ENCODE data around the gene OR2Z1. TPM values are rescaled to one million over a fixed set of nuclear protein-coding genes. Genes with fewer than 3 reads are reported as not detected.

Gene OR2Z1
- polyA plus RNA-seq, 1 donor from 2014 or later, result not detected

DNA sequence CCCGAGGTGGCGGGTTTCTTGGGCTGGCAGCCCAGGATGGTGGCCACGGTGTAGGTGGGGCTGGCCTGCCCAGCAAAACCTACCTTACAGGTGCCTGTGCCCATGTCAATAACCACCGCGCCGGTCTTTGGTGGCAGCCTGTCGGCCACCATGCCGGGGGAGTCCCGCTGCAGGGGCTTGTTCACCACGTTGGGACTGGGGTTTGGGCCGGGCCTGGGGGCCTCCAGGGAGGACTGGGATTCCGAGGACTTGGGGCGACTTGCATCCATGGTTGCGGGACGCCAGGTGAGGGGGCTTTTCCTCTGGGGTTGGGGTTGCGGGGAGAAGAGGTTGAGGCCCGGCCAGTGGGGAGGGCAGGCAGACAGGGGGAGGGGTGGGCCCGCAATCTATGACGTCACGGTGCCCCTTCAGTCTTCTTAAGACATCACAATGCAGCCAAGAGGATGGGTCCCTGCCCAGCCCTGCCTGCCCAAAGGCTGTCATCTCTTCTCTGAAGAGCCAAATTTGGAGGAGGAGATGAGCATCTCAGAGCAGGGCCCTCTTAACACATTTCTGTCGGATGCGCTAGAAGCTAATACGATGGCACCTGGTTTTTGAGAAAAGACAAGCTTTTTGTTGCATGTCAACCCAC lies 22.9 kb upstream of the OR2Z1 start, which contains the start of gene ACTL9:
ACTL9 (minus strand) TSS at position 363 of the 631 bp plus-strand sequence; CDS start at position 269, 94 bp downstream.
- H3K79me2 ChIP-seq (replicated peaks; ENCODE audit: insufficient read depth, low read length), result no peaks in the 10 kb centered on the region
- no peak within 1 kb of the TSS for H3K27ac ChIP-seq (ENCODE audit: low read length)
- no peaks in the 10 kb centered on the region for H3K9me3 ChIP-seq (ENCODE audit: low read length)
- H3F3A ChIP-seq (ENCODE audit: insufficient read depth, low read length, poor library complexity, severe bottlenecking), result no peaks in the 10 kb centered on the region
- H4K20me1 ChIP-seq (ENCODE audit: insufficient read depth), result no peaks in the 10 kb centered on the region
- H3K4me2 ChIP-seq (ENCODE audit: low read length), result no peak within 1 kb of the TSS
- TF ChIP-seq RAD21 (conservative IDR thresholded peaks at IDR 0.05) (no peak), EP300 (conservative IDR thresholded peaks at IDR 0.05; ENCODE audit: poor library complexity, severe bottlenecking) (no peak), POLR2AphosphoS5 (IDR thresholded peaks at IDR 0.05) (no peak), MXI1 (conservative IDR thresholded peaks at IDR 0.05; ENCODE audit: poor library complexity, severe bottlenecking) (no peak), EZH2 (IDR thresholded peaks at IDR 0.05; ENCODE audit: borderline replicate concordance, insufficient read depth, low read length, poor library complexity, severe bottlenecking) (no peak), SMC3 (conservative IDR thresholded peaks at IDR 0.05; ENCODE audit: poor library complexity) (no peak), TAF1 (IDR thresholded peaks at IDR 0.05; ENCODE audit: low read depth) (no peak)
- TF ChIP-seq, protein P1, sequence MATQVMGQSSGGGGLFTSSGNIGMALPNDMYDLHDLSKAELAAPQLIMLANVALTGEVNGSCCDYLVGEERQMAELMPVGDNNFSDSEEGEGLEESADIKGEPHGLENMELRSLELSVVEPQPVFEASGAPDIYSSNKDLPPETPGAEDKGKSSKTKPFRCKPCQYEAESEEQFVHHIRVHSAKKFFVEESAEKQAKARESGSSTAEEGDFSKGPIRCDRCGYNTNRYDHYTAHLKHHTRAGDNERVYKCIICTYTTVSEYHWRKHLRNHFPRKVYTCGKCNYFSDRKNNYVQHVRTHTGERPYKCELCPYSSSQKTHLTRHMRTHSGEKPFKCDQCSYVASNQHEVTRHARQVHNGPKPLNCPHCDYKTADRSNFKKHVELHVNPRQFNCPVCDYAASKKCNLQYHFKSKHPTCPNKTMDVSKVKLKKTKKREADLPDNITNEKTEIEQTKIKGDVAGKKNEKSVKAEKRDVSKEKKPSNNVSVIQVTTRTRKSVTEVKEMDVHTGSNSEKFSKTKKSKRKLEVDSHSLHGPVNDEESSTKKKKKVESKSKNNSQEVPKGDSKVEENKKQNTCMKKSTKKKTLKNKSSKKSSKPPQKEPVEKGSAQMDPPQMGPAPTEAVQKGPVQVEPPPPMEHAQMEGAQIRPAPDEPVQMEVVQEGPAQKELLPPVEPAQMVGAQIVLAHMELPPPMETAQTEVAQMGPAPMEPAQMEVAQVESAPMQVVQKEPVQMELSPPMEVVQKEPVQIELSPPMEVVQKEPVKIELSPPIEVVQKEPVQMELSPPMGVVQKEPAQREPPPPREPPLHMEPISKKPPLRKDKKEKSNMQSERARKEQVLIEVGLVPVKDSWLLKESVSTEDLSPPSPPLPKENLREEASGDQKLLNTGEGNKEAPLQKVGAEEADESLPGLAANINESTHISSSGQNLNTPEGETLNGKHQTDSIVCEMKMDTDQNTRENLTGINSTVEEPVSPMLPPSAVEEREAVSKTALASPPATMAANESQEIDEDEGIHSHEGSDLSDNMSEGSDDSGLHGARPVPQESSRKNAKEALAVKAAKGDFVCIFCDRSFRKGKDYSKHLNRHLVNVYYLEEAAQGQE (IDR thresholded peaks at IDR 0.05; ENCODE audit: borderline replicate concordance), result no peak
- TF ChIP-seq, protein P2, sequence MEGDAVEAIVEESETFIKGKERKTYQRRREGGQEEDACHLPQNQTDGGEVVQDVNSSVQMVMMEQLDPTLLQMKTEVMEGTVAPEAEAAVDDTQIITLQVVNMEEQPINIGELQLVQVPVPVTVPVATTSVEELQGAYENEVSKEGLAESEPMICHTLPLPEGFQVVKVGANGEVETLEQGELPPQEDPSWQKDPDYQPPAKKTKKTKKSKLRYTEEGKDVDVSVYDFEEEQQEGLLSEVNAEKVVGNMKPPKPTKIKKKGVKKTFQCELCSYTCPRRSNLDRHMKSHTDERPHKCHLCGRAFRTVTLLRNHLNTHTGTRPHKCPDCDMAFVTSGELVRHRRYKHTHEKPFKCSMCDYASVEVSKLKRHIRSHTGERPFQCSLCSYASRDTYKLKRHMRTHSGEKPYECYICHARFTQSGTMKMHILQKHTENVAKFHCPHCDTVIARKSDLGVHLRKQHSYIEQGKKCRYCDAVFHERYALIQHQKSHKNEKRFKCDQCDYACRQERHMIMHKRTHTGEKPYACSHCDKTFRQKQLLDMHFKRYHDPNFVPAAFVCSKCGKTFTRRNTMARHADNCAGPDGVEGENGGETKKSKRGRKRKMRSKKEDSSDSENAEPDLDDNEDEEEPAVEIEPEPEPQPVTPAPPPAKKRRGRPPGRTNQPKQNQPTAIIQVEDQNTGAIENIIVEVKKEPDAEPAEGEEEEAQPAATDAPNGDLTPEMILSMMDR (IDR thresholded peaks at IDR 0.05; ENCODE audit: poor library complexity, severe bottlenecking), result no peak
- H3K27me3 ChIP-seq (ENCODE audit: insufficient read depth, low read depth, low read length), result no peaks in the 10 kb centered on the region
- H3K36me3 ChIP-seq (ENCODE audit: insufficient read depth, low read length), result no peaks in the 10 kb centered on the region
- H3K4me3 ChIP-seq (ENCODE audit: low read length), result no peak within 1 kb of the TSS
- no peak within 1 kb of the TSS for H2AFZ ChIP-seq (ENCODE audit: low read depth, low read length)
- H3K9me2 ChIP-seq (ENCODE audit: insufficient read depth, low read length), result no peaks in the 10 kb centered on the region
- H3K9ac ChIP-seq (ENCODE audit: low read length), result no peak within 1 kb of the TSS

DNA sequence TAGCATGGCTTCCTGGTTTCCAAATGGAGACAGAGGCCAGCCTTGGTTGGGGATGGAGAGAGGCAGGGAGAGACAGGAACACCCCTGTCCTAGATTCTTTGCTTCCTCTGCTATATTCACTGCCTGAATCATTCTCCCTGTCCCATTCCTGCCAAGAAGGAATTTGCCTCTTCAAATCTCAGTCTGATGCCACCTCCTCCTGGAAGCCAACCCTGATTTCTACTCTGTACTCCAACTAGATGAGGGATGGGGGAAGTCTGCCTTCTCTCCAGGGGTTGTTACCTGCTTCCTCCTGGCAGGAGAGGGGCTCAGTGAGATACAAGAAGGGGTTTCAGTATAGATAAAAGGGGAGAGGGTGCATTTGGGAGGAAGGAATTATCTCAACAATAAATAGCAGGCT lies 21.5 kb upstream of the OR2Z1 start:
- Histone ChIP-seq H3F3A (ENCODE audit: insufficient read depth, low read length, poor library complexity, severe bottlenecking) (no peaks in the 10 kb centered on the region), H3K9me2 (ENCODE audit: insufficient read depth, low read length) (no peaks in the 10 kb centered on the region), H2AFZ (ENCODE audit: low read depth, low read length) (no peak overlapping the region), H3K9ac (ENCODE audit: low read length) (no peak overlapping the region), H3K27ac (ENCODE audit: low read length) (no peak overlapping the region), H4K20me1 (ENCODE audit: insufficient read depth) (no peaks in the 10 kb centered on the region), H3K4me2 (ENCODE audit: low read length) (no peak overlapping the region), H3K27me3 (ENCODE audit: insufficient read depth, low read depth, low read length) (no peaks in the 10 kb centered on the region), H3K4me3 (ENCODE audit: low read length) (no peak overlapping the region), H3K79me2 (replicated peaks; ENCODE audit: insufficient read depth, low read length) (no peaks in the 10 kb centered on the region), H3K36me3 (ENCODE audit: insufficient read depth, low read length) (no peaks in the 10 kb centered on the region), H3K9me3 (ENCODE audit: low read length) (no peaks in the 10 kb centered on the region)
- no peak for TF ChIP-seq POLR2AphosphoS5 (IDR thresholded peaks at IDR 0.05)
- TF ChIP-seq TAF1 (IDR thresholded peaks at IDR 0.05; ENCODE audit: low read depth), result no peak
- no peak for TF ChIP-seq RAD21 (conservative IDR thresholded peaks at IDR 0.05)
- TF ChIP-seq MXI1 (conservative IDR thresholded peaks at IDR 0.05; ENCODE audit: poor library complexity, severe bottlenecking), result no peak
- TF ChIP-seq EP300 (conservative IDR thresholded peaks at IDR 0.05; ENCODE audit: poor library complexity, severe bottlenecking), result no peak
- no peak for TF ChIP-seq SMC3 (conservative IDR thresholded peaks at IDR 0.05; ENCODE audit: poor library complexity)
- TF ChIP-seq, protein P1 (IDR thresholded peaks at IDR 0.05; ENCODE audit: borderline replicate concordance), result no peak
- no peak for TF ChIP-seq EZH2 (IDR thresholded peaks at IDR 0.05; ENCODE audit: borderline replicate concordance, insufficient read depth, low read length, poor library complexity, severe bottlenecking)
- TF ChIP-seq, protein P2 (IDR thresholded peaks at IDR 0.05; ENCODE audit: poor library complexity, severe bottlenecking), result no peak
